Endothelial cell of umbilical vein (primary cell): ENCODE results near the gene RXFP1. TPM values are rescaled to one million over a fixed set of nuclear protein-coding genes. Genes with fewer than 3 reads are reported as not detected.

Experiments used
- BruUV-seq: library from RNA; stranded (reverse); fragments of 400-500 nt; replicated peaks from 2 replicates; lab custom pipeline; 2021; lab: Mats Ljungman, UMichigan
- CTCF ChIA-PET: fragments of 300-600, 350-600 bp; sonication (Branson Sonifier 250); formaldehyde crosslinking; loops from one replicate; lab custom pipeline; 2021; ENCODE audit warnings: antibody characterized with exemption, inconsistent platforms; lab: Charles Lee
- POLR2A ChIA-PET: fragments of 300-600, 350-600 bp; sonication (Branson Sonifier 250); formaldehyde crosslinking; loops from one replicate; lab custom pipeline; 2021; ENCODE audit warnings: antibody characterized with exemption, inconsistent platforms; lab: Charles Lee
- DNase-seq: peaks from one replicate; pipeline ENCODE4 v3.0.0-alpha.2; 2011; ENCODE audit warnings: low read depth, low spot score
- FAIRE-seq: peaks from 2 replicates; lab custom pipeline; 2011; peaks lifted over from hg19 to GRCh38; lab: Jason Lieb, UNC
- H2AFZ ChIP-seq: 2 replicates; pipeline ENCODE4 v1.6.0; 2012; ENCODE audit warnings: low read depth, low read length, control low read depth, inconsistent platforms
- H3K27ac ChIP-seq: 2 replicates; pipeline ENCODE4 v1.5.1; 2011; ENCODE audit warnings: low read depth, mild to moderate bottlenecking, control low read depth, low read length, moderate library complexity; ENCODE audit not compliant: insufficient read depth
- H3K27me3 ChIP-seq, 2 experiments: 2 replicates each; pipeline versions ENCODE4 v1.6.0 to v1.6.1; 2011; ENCODE audit warnings: low read length in 2 of 2, mixed read lengths in 1 of 2; ENCODE audit not compliant: control insufficient read depth in 2 of 2, insufficient read depth in 2 of 2
- H3K36me3 ChIP-seq, 2 experiments: 2 replicates in 1 of 2; 3 replicates in 1 of 2; pipeline ENCODE4 v1.5.1; 2011; ENCODE audit warnings: low read length in 2 of 2, mild to moderate bottlenecking in 1 of 2, moderate library complexity in 1 of 2; ENCODE audit not compliant: control insufficient read depth in 2 of 2, insufficient read depth in 2 of 2; ENCODE audit errors: extremely low read depth in 1 of 2
- H3K4me1 ChIP-seq: 3 replicates; pipeline ENCODE4 v1.5.1; 2011; ENCODE audit warnings: mild to moderate bottlenecking, low read length; ENCODE audit not compliant: control insufficient read depth, insufficient read depth; ENCODE audit errors: extremely low read depth
- H3K4me2 ChIP-seq: 2 replicates; pipeline ENCODE4 v1.6.1; 2011; ENCODE audit warnings: low read length, control low read depth, mixed read lengths; ENCODE audit not compliant: insufficient read depth
- H3K4me3 ChIP-seq, 3 experiments: fragments of 200-600 bp in 1 of 3; sonication (generic), shearing (Covaris generic) in 1 of 3; replicated peaks in 1 of 3; 2 replicates each; pipeline ENCODE4 v1.5.1; 2011 to 2016; ENCODE audit warnings: control low read depth in 3 of 3, low read length in 3 of 3, mild to moderate bottlenecking in 2 of 3, inconsistent platforms in 1 of 3, low read depth in 1 of 3, moderate library complexity in 1 of 3; ENCODE audit not compliant: insufficient read depth in 1 of 3
- H3K79me2 ChIP-seq: 2 replicates; pipeline ENCODE4 v1.6.0; 2012; ENCODE audit warnings: low read length, inconsistent platforms; ENCODE audit not compliant: control insufficient read depth, insufficient read depth
- H3K9ac ChIP-seq: replicated peaks from 2 replicates; pipeline ENCODE3; 2011; ENCODE audit warnings: low read length, control low read depth; ENCODE audit not compliant: insufficient read depth; ENCODE audit errors: extremely low read depth
- H3K9me1 ChIP-seq: replicated peaks from 3 replicates; pipeline ENCODE4 v1.6.0; 2011; ENCODE audit warnings: mild to moderate bottlenecking, low read length; ENCODE audit not compliant: control insufficient read depth, insufficient read depth; ENCODE audit errors: extremely low read depth
- H3K9me3 ChIP-seq: replicated peaks from 2 replicates; pipeline ENCODE4 v1.5.1; 2012; ENCODE audit warnings: low read length, inconsistent platforms; ENCODE audit not compliant: control insufficient read depth, insufficient read depth
- H4K20me1 ChIP-seq: replicated peaks from 2 replicates; pipeline ENCODE3; 2011; ENCODE audit warnings: mild to moderate bottlenecking, low read length; ENCODE audit not compliant: control insufficient read depth, insufficient read depth; ENCODE audit errors: extremely low read depth
- CTCF ChIP-seq, 2 donors: IDR thresholded peaks; 1 replicate in 1 of 2; 2 replicates in 1 of 2; pipeline ENCODE4 v1.5.1; 2011; ENCODE audit warnings: low read length in 2 of 2, mild to moderate bottlenecking in 2 of 2, moderate library complexity in 2 of 2, control low read depth in 1 of 2, inconsistent platforms in 1 of 2, low read depth in 1 of 2; ENCODE audit not compliant: insufficient read depth in 1 of 2; ENCODE audit errors: extremely low read depth in 1 of 2
- EZH2 ChIP-seq: IDR thresholded peaks from 2 replicates; pipeline ENCODE4 v1.6.1; 2012; ENCODE audit warnings: borderline replicate concordance, low read depth, mild to moderate bottlenecking, moderate library complexity, low read length, inconsistent platforms; ENCODE audit not compliant: severe bottlenecking
- GATA2 ChIP-seq: IDR thresholded peaks from 2 replicates; pipeline ENCODE4 v1.7.0; 2011; ENCODE audit warnings: low read depth, mild to moderate bottlenecking, moderate library complexity, mixed read lengths, low read length; ENCODE audit not compliant: insufficient read length, insufficient read depth
- MYC ChIP-seq: IDR thresholded peaks from one replicate; pipeline ENCODE4 v1.6.1; 2011; ENCODE audit warnings: mild to moderate bottlenecking, low read depth, low read length
- POLR2A ChIP-seq: IDR thresholded peaks from 2 replicates; pipeline ENCODE4 v1.6.1; 2012; ENCODE audit warnings: low read depth, mild to moderate bottlenecking, control low read depth, low read length
- dilution Hi-C: fragments of 300-500 bp; cut with MboI; formaldehyde crosslinking; loops from one replicate; pipeline ENCODE4 v1.15.0; 2019; ENCODE audit warnings: low sequenced_read_pairs; ENCODE audit not compliant: extremely low pct_ligation_motif_present
- intact Hi-C: fragments of 100-400 bp; cut with micrococcal nuclease; formaldehyde crosslinking; loops from one replicate; pipeline ENCODE4 v1.10.0; 2022
- polyA plus RNA-seq, 4 experiments: library from polyadenylated mRNA; depleted of rRNA in 3 of 4; stranded (reverse) in 3 of 4; unstranded in 1 of 4; fragments of >200 nt; gene quantifications; 2 replicates each; pipeline versions ENCODE4 v1.2.1 to v1.2.3, GENCODE V29; 2011 to 2012; ENCODE audit warnings: missing spikeins in 1 of 4
- total RNA-seq: library from RNA; stranded (reverse); gene quantifications from 2 replicates; pipeline ENCODE4 v1.2.3, GENCODE V29; 2021

The RXFP1 gene
- total and polyA plus RNA-seq, 2 donors (not counting 3 experiments of a cell fraction or from before 2014, with no cell fraction given): not detected

GRCh38 chr4:158622251-158622650 lies 100.6 kb downstream of the RXFP1 start:
- BruUV-seq: no TSS peak
- no peaks in the 10 kb centered on the region for H3K9me3 ChIP-seq
- H3K36me3 ChIP-seq: no peaks in the 10 kb centered on the region
- dilution Hi-C loops (no loop called here), intact Hi-C loops (loop anchor here (10.0 kb wide), 1 partner anchor 627 kb away; no protein-coding TSS in a partner anchor)
- H3K4me2 ChIP-seq: no peak overlapping the region
- H3K4me3 ChIP-seq: no peak overlapping the region
- H3K27me3 ChIP-seq: no peaks in the 10 kb centered on the region
- H3K9me1 ChIP-seq: peaks cover 2% of the 10 kb centered on the region
- ChIA-PET CTCF (interaction anchor here (1.8 to 3.7 kb wide), 2 partner anchors 126 to 367 kb away, joined by 5 to 14 read pairs; no protein-coding TSS in a partner anchor), POLR2A (no interaction called here)
- no peak for FAIRE-seq
- TF ChIP-seq EZH2 (no peak), MYC (no peak), GATA2 (no peak)
- DNase-seq: no peak
- no peaks in the 10 kb centered on the region for H4K20me1 ChIP-seq
- no peaks in the 10 kb centered on the region for H3K4me1 ChIP-seq
- no peak overlapping the region for H3K9ac ChIP-seq
- no peak overlapping the region for H3K27ac ChIP-seq
- no peak overlapping the region for H2AFZ ChIP-seq
- H3K79me2 ChIP-seq: no peaks in the 10 kb centered on the region

DNA sequence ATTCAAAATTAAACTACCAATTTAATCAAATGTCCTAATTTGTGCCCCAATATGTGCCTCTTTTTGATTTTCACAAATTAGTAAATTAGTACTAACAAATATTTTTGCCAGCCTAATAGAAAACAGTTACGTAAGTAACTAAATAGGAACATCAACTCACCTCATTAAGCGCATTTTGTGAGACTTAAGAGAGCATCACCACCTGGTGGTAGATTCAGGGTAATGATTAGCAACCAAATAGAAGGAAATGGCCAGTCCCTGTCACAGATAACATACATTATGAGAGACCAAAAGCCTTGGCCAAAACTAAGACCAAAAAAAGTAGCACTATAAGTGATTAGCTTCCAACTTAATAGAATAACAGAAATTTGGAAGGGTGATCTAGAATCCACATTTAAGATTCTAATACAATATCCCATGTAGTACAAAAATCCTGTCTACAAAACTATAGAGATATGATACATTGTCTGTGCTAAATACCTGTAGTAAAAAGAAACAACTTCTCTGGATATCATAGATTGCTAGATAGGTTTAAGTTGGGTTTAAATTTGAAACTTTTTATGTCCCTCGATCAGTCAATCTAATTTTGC lies 103.3 kb downstream of the RXFP1 start:
- DNase-seq (peak; percentile 63), FAIRE-seq (peak; percentile 52)
- no peak for TF ChIP-seq POLR2A
- TF ChIP-seq EZH2: no peak
- TF ChIP-seq CTCF (IDR thresholded peaks at IDR 0.05; ENCODE audit: extremely low read depth in 1 of 2, insufficient read depth in 1 of 2, low read depth in 1 of 2, low read length in 2 of 2): peak; percentile 42 to 50
- Histone ChIP-seq H3K4me2 (no peak overlapping the region), H3K36me3 (no peaks in the 10 kb centered on the region), H3K9me1 (peaks cover 2% of the 10 kb centered on the region), H3K79me2 (no peaks in the 10 kb centered on the region), H2AFZ (no peak overlapping the region), H3K9ac (no peak overlapping the region), H3K27me3 (no peaks in the 10 kb centered on the region), H3K4me1 (no peaks in the 10 kb centered on the region), H3K27ac (no peak overlapping the region), H3K9me3 (no peaks in the 10 kb centered on the region), H4K20me1 (no peaks in the 10 kb centered on the region), H3K4me3 (no peak overlapping the region)
- intact Hi-C loops (loop anchor here (1.0 to 10.0 kb wide), 5 partner anchors 129 to 630 kb away; no protein-coding TSS in a partner anchor), dilution Hi-C loops (no loop called here)
- ChIA-PET CTCF (interaction anchor here (1.3 to 5.7 kb wide), 5 partner anchors 130 to 381 kb away, joined by 3 to 74 read pairs (median 15); no protein-coding TSS in a partner anchor), POLR2A (no interaction called here)
- BruUV-seq: no TSS peak
